ENCODE results near the gene NDUFS6.

The NDUFS6 gene

GRCh38 chr5:1847056-1847455 lies 45.8 kb downstream of the NDUFS6 start:
- Histone ChIP-seq H3K79me2 (ENCODE audit: control insufficient read depth, low read length) (no peaks in the 10 kb centered on the region), H4K20me1 (ENCODE audit: control insufficient read depth, insufficient read depth, low read depth, low read length) (peaks cover 4% of the 10 kb centered on the region; the same call in 1 of the 2 replicates), H3K27ac (ENCODE audit: low read depth, low read length) (no peak overlapping the region), H3K4me2 (ENCODE audit: low read length) (no peak overlapping the region), H3K4me1 (ENCODE audit: control insufficient read depth, low read length) (no peaks in the 10 kb centered on the region), H3K9me3 (ENCODE audit: control insufficient read depth, insufficient read depth, low read length) (no peaks in the 10 kb centered on the region), H3K27me3 (ENCODE audit: control insufficient read depth, low read length) (no peaks in the 10 kb centered on the region), H3K4me3 (ENCODE audit: low read length) (no peak overlapping the region), H3K36me3 (ENCODE audit: control insufficient read depth, low read length) (no peaks in the 10 kb centered on the region), H3K9me2 (replicated peaks; ENCODE audit: control insufficient read depth, low read length) (no peaks in the 10 kb centered on the region), H3F3A (ENCODE audit: control insufficient read depth, insufficient read depth) (no peaks in the 10 kb centered on the region)
- TF ChIP-seq CTCF (IDR thresholded peaks at IDR 0.05; ENCODE audit: low read depth, low read length, poor library complexity, severe bottlenecking) (no peak), EZH2phosphoT487 (IDR thresholded peaks at IDR 0.05; ENCODE audit: borderline replicate concordance, low read length) (no peak)

GRCh38 chr5:1847611-1848010 lies 46.4 kb downstream of the NDUFS6 start:
- Histone ChIP-seq H3K4me2 (ENCODE audit: low read length) (no peak overlapping the region), H3K27me3 (ENCODE audit: control insufficient read depth, low read length) (no peaks in the 10 kb centered on the region), H4K20me1 (ENCODE audit: control insufficient read depth, insufficient read depth, low read depth, low read length) (peaks cover 4% of the 10 kb centered on the region; the same call in 1 of the 2 replicates)

GRCh38 chr5:1850324-1851154 lies 49.3 kb downstream of the NDUFS6 start:
- no peak overlapping the region for H3K4me2 ChIP-seq (ENCODE audit: low read length)
- TF ChIP-seq EZH2phosphoT487 (IDR thresholded peaks at IDR 0.05; ENCODE audit: borderline replicate concordance, low read length), result no peak
- no peak for TF ChIP-seq CTCF (IDR thresholded peaks at IDR 0.05; ENCODE audit: low read depth, low read length, poor library complexity, severe bottlenecking)

More at GRCh38 chr5:1847611-1848010, 46.4 kb downstream of the NDUFS6 start:
- TF ChIP-seq EZH2phosphoT487 (IDR thresholded peaks at IDR 0.05; ENCODE audit: borderline replicate concordance, low read length), result no peak
- no peak for TF ChIP-seq CTCF (IDR thresholded peaks at IDR 0.05; ENCODE audit: low read depth, low read length, poor library complexity, severe bottlenecking)
- no peaks in the 10 kb centered on the region for H3F3A ChIP-seq (ENCODE audit: control insufficient read depth, insufficient read depth)
- no peaks in the 10 kb centered on the region for H3K9me2 ChIP-seq (replicated peaks; ENCODE audit: control insufficient read depth, low read length)
- no peaks in the 10 kb centered on the region for H3K9me3 ChIP-seq (ENCODE audit: control insufficient read depth, insufficient read depth, low read length)
- no peaks in the 10 kb centered on the region for H3K79me2 ChIP-seq (ENCODE audit: control insufficient read depth, low read length)
- no peaks in the 10 kb centered on the region for H3K4me1 ChIP-seq (ENCODE audit: control insufficient read depth, low read length)
- H3K4me3 ChIP-seq (ENCODE audit: low read length), result no peak overlapping the region
- H3K36me3 ChIP-seq (ENCODE audit: control insufficient read depth, low read length), result no peaks in the 10 kb centered on the region
- H3K27ac ChIP-seq (ENCODE audit: low read depth, low read length), result no peak overlapping the region

More at GRCh38 chr5:1850324-1851154, 49.3 kb downstream of the NDUFS6 start:
- Histone ChIP-seq H3K79me2 (ENCODE audit: control insufficient read depth, low read length) (no peaks in the 10 kb centered on the region), H3K27me3 (ENCODE audit: control insufficient read depth, low read length) (no peaks in the 10 kb centered on the region), H3K9me3 (ENCODE audit: control insufficient read depth, insufficient read depth, low read length) (no peaks in the 10 kb centered on the region), H3F3A (ENCODE audit: control insufficient read depth, insufficient read depth) (no peaks in the 10 kb centered on the region), H3K36me3 (ENCODE audit: control insufficient read depth, low read length) (no peaks in the 10 kb centered on the region), H3K4me1 (ENCODE audit: control insufficient read depth, low read length) (no peaks in the 10 kb centered on the region), H3K9me2 (replicated peaks; ENCODE audit: control insufficient read depth, low read length) (no peaks in the 10 kb centered on the region), H3K27ac (ENCODE audit: low read depth, low read length) (no peak overlapping the region), H4K20me1 (ENCODE audit: control insufficient read depth, insufficient read depth, low read depth, low read length) (peaks cover 4% of the 10 kb centered on the region; the same call in 1 of the 2 replicates), H3K4me3 (ENCODE audit: low read length) (no peak overlapping the region)

Data from DOHH2 (cell line).